Limb (tissue), 2 donors: ENCODE data around the gene MC3R.
A peak's percentile ranks its signal among the peaks of the same experiment; 100 is the strongest.
"Not testable (repeated sequence)": the region's sequence is repeated elsewhere in the genome, so short reads cannot be mapped to it uniquely, and the experiment has no call there.

ENCODE experiments used
- DNase-seq, 2 donors: peaks; one replicate each; pipeline ENCODE4 v3.0.0-alpha.2; 2016; ENCODE audit errors: extremely low spot score in 2 of 2

The MC3R gene

DNA sequence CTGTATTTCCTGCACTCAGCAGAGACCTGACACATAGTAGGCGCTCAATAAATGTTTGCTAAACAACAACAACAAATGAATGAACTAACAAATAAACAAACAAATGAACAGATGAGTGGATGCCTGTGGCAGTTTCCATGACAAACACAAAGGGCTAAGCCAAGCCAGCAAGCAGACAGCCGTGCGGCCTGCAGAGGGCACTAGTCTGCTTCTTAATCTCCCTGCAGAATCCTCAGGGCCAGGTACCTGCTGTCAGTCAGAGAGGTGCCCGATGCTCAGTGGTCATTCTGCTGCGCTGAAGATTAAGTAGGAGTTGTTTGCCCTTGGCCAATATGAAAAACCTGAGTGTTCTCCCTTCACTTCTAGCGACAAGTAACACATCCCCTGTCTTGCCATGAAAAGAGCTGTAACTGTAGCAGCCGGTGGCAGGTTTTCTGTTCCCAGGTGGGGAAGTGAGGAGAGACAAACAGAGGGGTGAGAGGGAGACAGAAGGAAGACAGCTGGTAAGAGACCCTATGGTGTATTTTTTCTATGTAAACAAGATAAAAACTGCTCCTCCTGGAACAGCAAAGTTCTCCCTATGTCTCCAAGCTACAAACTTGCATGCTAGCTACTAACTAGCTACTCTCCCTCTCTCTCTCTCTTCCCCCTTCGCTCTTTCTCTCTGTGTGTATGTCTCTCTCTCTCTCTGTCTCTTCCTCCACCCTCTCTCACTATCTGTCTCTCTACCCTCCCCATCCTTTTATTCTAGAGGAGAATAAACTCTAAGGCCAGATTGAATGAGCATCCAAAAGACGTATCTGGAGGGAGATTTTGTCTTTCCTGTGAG is at the start of gene MC3R:
Gene MC3R (plus strand): TSS at position 779 of the 829 bp plus-strand sequence. CDS start 112 bp downstream, outside the sequence.
- DNase-seq = peak; percentile 27 to 63

GRCh38 chr20:56200456-56200855 is 48.1 kb upstream of the MC3R start:
- no peak for DNase-seq

DNA sequence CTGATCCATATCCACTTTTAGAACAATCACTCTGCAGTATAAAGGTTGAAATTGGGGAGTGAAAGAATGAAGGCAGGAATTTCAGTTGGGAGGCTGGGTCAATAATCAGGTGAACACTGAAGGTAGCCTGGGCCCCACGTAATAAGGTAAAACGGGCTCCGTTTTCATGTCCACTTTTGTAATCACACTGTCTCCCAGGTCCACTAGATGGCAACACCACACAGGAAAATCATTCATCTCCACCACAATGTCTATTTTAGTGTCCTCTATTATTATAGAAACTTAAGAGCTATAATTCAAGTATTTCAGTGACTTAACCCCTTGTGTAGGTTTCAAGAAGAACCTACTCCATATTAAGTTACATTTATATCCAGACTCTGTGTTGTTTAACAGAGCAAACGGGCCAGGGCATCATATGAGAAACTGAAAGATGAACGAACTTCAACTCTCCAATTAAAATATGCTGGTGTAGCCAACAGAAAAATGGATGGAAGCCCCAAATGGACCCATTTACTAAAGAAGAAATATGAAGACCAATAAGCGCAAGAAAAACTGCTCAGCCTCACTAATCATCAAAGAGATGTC is 45.9 kb upstream of the MC3R start:
- DNase-seq = no peak

GRCh38 chr20:56204206-56204605 is 44.3 kb upstream of the MC3R start:
- no peak for DNase-seq

DNA sequence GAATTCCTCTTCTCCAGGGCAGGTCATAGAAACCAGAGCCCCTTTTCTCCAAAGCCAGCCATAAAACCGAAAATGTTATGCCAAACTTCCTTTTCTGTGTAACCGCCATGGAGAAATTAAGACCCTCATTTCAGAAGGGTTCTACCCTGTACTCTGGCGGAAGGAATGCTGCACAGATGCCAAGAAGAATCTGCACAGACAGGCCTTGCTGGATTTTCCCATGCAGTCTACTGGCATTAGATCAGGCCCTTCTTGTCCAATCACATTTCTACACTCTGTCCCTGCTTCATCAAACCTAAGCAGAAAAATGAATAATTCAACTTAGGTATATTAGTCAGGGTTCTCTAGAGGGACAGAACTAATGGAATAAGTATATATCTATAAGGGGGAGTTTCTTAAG is 43.2 kb upstream of the MC3R start:
- no peak for DNase-seq

GRCh38 chr20:56207656-56208055 is 40.9 kb upstream of the MC3R start:
- no peak for DNase-seq

DNA sequence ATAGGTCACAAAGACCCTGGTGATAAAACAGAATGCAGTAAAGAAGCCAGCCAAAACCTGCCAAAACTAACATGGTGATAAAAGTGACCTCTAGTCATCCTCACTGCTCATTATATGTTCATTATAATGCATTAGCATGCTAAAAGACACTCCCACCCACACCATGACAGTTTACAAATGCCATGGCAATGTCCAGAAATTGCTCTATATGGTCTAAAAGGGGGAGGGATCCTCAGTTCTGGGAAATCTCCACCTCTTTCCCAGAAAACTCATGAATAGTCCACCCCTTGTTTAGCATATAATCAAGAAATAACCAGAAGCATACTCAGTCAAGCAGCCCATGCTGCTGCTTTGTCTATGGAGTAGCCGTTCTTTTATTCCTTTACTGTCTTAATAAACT is 40.4 kb upstream of the MC3R start:
- no peak for DNase-seq

GRCh38 chr20:56211051-56211450 is 37.5 kb upstream of the MC3R start:
- no peak for DNase-seq

DNA sequence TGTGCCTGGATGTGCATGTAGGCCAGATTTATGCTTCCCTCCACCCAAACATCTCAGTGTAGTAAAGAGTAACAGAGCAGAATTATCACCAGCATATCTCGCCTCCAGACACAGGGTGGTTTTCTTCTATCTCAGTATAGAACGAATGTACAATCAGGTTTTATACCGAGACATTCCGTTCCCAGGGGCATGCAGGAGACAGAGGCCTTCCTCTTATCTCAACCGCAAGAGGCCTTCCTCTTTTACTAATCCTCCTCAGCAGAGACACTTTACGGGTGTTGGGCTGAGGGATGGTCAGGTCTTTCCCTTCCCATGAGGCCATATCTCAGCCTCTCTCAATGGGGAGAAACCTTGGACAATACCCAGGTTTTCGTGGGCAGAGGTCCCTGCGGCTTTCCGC is 36.4 kb upstream of the MC3R start:
- DNase-seq = no peak

DNA sequence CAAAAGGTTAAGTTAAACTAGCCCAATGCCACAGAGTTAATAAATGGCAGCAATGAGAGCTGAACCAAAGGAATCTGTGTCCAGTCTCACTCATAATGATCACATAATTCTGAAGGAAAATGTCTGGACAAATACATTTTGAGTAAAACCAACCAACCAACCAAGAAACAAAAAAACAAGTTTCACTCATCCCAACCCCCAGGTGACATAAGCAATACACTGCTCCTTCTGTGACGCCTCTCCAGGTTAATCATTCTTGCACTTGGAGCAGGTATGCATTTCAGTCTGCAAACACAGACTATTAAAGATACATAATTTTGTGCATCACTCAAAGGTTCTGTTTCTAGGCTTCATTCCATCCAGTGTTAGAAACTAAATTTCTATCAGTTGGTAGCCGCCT is 35.2 kb upstream of the MC3R start:
- no peak for DNase-seq

GRCh38 chr20:56215115-56215514 is 33.4 kb upstream of the MC3R start:
- DNase-seq = no peak

GRCh38 chr20:56217829-56218228 is 30.7 kb upstream of the MC3R start:
- DNase-seq = no peak

GRCh38 chr20:56221186-56221585 is 27.3 kb upstream of the MC3R start:
- not testable (repeated sequence) for DNase-seq

DNA sequence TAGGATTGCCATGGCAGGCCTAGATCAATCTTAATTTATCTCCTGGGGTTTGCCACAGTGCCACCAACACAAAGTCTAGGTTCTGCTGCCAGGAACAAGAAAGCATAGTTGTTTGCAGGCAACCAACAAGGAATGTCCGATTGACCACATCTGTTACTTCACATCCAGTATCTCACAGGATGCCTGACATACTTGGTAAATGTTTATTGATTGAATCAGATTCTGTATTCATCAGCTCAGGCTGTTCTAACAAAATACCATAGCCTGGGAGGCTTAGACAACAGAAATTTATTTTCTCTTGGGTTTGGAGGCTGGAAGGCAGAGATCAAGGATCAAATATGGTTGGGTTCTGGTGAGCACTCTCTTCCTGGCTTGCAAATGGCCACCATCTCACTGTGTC is 26.3 kb upstream of the MC3R start:
- no peak for DNase-seq

DNA sequence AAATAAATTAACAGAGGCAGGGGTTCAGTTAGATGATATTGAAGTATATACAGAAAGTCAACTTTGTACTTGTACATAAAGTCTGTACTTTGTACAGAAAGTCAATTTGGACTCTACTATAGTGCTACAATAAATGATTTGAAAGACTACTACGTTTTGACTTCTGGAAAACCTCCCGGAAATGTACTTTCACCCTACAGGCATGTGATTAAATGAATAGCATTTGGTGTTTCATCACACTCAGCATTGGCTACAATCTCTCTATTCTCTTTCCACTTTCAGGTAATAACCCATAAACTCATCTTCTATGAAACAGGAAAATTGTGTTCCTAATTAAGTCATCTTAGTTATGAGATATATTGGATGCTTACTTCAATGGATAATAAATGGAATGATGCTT is 25.6 kb upstream of the MC3R start:
- no peak for DNase-seq

- DNase-seq = no peak
Measured at GRCh38 chr20:56223352-56223751, 25.2 kb upstream of the MC3R start.

GRCh38 chr20:56228021-56228420 is 20.5 kb upstream of the MC3R start:
- DNase-seq = no peak

DNA sequence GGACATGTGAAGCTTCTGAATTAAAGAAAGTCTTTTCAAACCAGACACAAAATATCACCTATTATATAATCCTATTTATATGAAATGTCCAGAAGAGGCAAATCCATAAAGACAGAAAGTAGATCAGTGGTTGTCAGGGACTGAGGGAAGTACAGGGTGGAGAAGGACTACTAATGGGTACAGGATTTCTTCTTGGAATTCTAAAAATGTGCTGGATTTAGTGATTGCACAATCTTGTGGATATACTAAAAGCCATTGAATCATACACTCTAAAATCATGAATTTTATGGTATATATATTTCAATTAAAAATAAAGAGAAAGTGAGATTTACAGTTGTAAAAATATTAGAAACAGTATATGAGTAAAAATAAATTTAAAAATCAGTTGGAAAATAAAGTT is 18.7 kb upstream of the MC3R start:
- DNase-seq = no peak

DNA sequence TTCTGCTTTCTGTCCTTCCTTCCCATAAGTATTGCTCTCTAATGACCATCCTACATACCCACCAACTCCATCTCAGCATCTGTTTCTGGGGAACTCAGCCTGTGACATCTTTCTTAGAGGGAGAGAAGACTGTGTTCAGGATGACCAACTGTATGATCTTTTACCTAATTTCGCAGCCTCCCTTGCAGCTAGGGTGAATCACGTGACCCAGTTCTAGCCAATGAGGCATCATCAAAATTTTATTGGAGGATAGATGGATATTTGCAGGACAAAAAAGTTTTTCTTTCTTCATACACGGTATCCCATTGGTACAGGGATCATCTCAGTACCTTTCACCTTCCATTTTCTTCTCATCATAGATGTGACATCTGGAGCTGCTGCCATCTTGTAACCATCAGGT is 14.4 kb upstream of the MC3R start:
- no peak for DNase-seq

GRCh38 chr20:56237335-56237734 is 11.2 kb upstream of the MC3R start:
- no peak for DNase-seq

DNA sequence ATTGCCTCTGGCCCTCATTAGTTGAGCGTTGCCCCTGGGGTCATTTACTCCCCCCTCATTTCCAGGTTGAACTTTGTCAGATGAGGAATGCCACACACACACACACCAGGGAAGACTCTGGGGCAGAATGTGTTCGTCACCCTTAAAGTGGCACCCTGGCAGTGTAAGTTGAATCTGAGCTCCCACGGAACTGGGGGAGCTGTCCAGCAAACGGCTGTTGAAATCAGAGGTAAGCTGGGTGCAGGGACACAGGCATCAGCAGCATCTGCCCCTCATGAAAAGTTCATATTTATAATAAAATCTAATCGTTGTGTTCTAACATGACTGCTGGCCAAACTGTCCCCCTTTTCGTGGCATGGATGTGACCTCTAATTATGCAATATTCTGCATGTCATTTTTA is 4.3 kb upstream of the MC3R start:
- no peak for DNase-seq

DNA sequence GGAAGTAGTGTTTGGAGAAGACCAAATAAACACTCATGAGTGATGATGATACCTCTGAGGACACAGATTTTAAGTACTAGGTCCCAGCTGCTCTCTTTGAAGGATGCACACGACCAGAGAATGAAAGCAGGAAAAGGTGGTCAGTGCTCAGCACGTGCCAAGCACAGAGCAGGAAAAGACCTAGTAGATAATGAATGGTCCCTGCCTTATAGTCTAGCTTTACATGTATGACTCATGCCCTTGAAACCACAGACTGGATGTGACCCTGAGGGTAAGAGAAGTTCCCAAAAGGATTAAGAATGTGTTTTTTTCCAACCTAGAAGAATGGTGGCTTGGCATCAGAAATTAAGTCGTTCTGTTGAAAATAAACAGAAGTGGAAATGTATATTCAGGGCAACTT is 2.8 kb upstream of the MC3R start:
- no peak for DNase-seq

- DNase-seq = peak in 1 of 2 donors; percentile 41
Measured at GRCh38 chr20:56249244-56249955, 868 bp downstream of the MC3R start.
